COLO668 (cell line): ENCODE measurements around the gene TTLL3.

Experiments used
- DNase-seq: peaks from one replicate; lab custom pipeline; 2025; ENCODE audit not compliant: unreplicated experiment; lab: John Stamatoyannopoulos, UW

TTLL3 gene

GRCh38 chr3:9781551-9781950 is 28.5 kb upstream of the TTLL3 start:
- DNase-seq = no peak

GRCh38 chr3:9781978-9782603 is 28.0 kb upstream of the TTLL3 start:
- DNase-seq = no peak

- no peak for DNase-seq
Measured at GRCh38 chr3:9782770-9783169, 27.3 kb upstream of the TTLL3 start.

GRCh38 chr3:9783954-9784353 is 26.1 kb upstream of the TTLL3 start:
- no peak for DNase-seq

- no peak for DNase-seq
Measured at GRCh38 chr3:9784965-9785364, 25.1 kb upstream of the TTLL3 start.

GRCh38 chr3:9785602-9786001 is 24.5 kb upstream of the TTLL3 start:
- no peak for DNase-seq

GRCh38 chr3:9786209-9786739 is 23.8 kb upstream of the TTLL3 start:
- DNase-seq = no peak

- peak; percentile 4 for DNase-seq
Measured at GRCh38 chr3:9786825-9787669, 23.0 kb upstream of the TTLL3 start.

- no peak for DNase-seq
Measured at GRCh38 chr3:9787714-9788113, 22.3 kb upstream of the TTLL3 start.

- no peak for DNase-seq
Measured at GRCh38 chr3:9791127-9791526, 18.9 kb upstream of the TTLL3 start.

- DNase-seq = no peak
Measured at GRCh38 chr3:9791790-9792404, 18.2 kb upstream of the TTLL3 start.

- DNase-seq = peak; percentile 89
Measured at GRCh38 chr3:9792405-9793160, 17.5 kb upstream of the TTLL3 start, which contains the start of the genes ARPC4 and TADA3. ARPC4 (plus strand) TSS chr3:9793082; CDS start chr3:9793122, 40 bp downstream. TADA3 (minus strand) TSS chr3:9792473; CDS start chr3:9791466, 1,007 bp downstream.

GRCh38 chr3:9793161-9793781 is 16.8 kb upstream of the TTLL3 start:
- DNase-seq = peak; percentile 16

- no peak for DNase-seq
Measured at GRCh38 chr3:9794400-9794799, 15.7 kb upstream of the TTLL3 start.

GRCh38 chr3:9795207-9795606 is 14.9 kb upstream of the TTLL3 start:
- DNase-seq = no peak

- no peak for DNase-seq
Measured at GRCh38 chr3:9797196-9797945, 12.7 kb upstream of the TTLL3 start.

- no peak for DNase-seq
Measured at GRCh38 chr3:9800529-9800928, 9.5 kb upstream of the TTLL3 start.

GRCh38 chr3:9803494-9803893 is 6.6 kb upstream of the TTLL3 start:
- no peak for DNase-seq

GRCh38 chr3:9804996-9805395 is 5.1 kb upstream of the TTLL3 start:
- DNase-seq = no peak

- no peak for DNase-seq
Measured at GRCh38 chr3:9806137-9806536, 3.9 kb upstream of the TTLL3 start.
